H1 (cell line): ENCODE results near the gene MTMR6. TPM values are rescaled to one million over a fixed set of nuclear protein-coding genes. Genes with fewer than 3 reads are reported as not detected.

ENCODE experiments used
- CTCF ChIA-PET: fragments of 300-600 bp; sonication (Branson Sonifier 250); formaldehyde crosslinking; loops from one replicate; lab custom pipeline; 2021; ENCODE audit not compliant: partially characterized antibody; lab: Charles Lee
- POLR2A ChIA-PET: fragments of 300-600 bp; sonication (Branson Sonifier 250); formaldehyde crosslinking; loops from one replicate; lab custom pipeline; 2021; ENCODE audit warnings: inconsistent platforms; ENCODE audit not compliant: partially characterized antibody; lab: Charles Lee
- DNase-seq, 2 experiments: peaks; one replicate each; pipeline versions ENCODE4 v3.0.0 to v3.0.0-alpha.2; 2010 to 2022; ENCODE audit warnings: low spot score in 2 of 2, low read depth in 1 of 2, mixed read lengths in 1 of 2
- FAIRE-seq: peaks from 2 replicates; lab custom pipeline; 2011; peaks lifted over from hg19 to GRCh38; lab: Jason Lieb, UNC
- H2AFZ ChIP-seq: 2 replicates; pipeline ENCODE4 v1.8.1; 2012; ENCODE audit warnings: low read length, inconsistent platforms
- H2AK5ac ChIP-seq: 2 replicates; pipeline ENCODE4 v1.6.1; 2013; ENCODE audit warnings: low read depth, low read length
- H2BK120ac ChIP-seq: replicated peaks from 2 replicates; pipeline ENCODE3; 2013; ENCODE audit warnings: low read depth, low read length, inconsistent platforms
- H2BK12ac ChIP-seq: 2 replicates; pipeline ENCODE4 v1.6.1; 2013; ENCODE audit warnings: low read depth, low read length
- H2BK15ac ChIP-seq: 2 replicates; pipeline ENCODE4 v1.6.1; 2013; ENCODE audit warnings: low read length
- H2BK20ac ChIP-seq: 2 replicates; pipeline ENCODE4 v1.6.1; 2013; ENCODE audit warnings: low read length
- H2BK5ac ChIP-seq: 2 replicates; pipeline ENCODE4 v1.6.1; 2013; ENCODE audit warnings: low read depth, low read length
- H3K14ac ChIP-seq: 2 replicates; pipeline ENCODE4 v1.6.1; 2013; ENCODE audit warnings: inconsistent platforms; ENCODE audit not compliant: insufficient read length
- H3K18ac ChIP-seq: 2 replicates; pipeline ENCODE4 v1.6.1; 2013; ENCODE audit warnings: low read length; ENCODE audit errors: extremely low read depth
- H3K23ac ChIP-seq: 2 replicates; pipeline ENCODE4 v1.6.1; 2013; ENCODE audit warnings: inconsistent platforms; ENCODE audit not compliant: insufficient read length
- H3K23me2 ChIP-seq: 2 replicates; pipeline ENCODE4 v1.6.1; 2013; ENCODE audit warnings: low read depth, low read length
- H3K27ac ChIP-seq: 2 replicates; pipeline ENCODE4 v1.6.1; 2011; ENCODE audit warnings: low read depth, low read length, inconsistent platforms
- H3K27me3 ChIP-seq, 4 experiments: replicated peaks in 1 of 4; 1 replicate in 1 of 4; 2 replicates in 3 of 4; pipeline versions ENCODE4 v1.6.1 to v1.8.1; 2011 to 2013; ENCODE audit warnings: low read length in 3 of 4, mild to moderate bottlenecking in 3 of 4, inconsistent platforms in 2 of 4, mixed read lengths in 2 of 4, moderate library complexity in 1 of 4; ENCODE audit not compliant: control insufficient read depth in 3 of 4, insufficient read depth in 3 of 4; ENCODE audit errors: extremely low read depth in 1 of 4
- H3K36me3 ChIP-seq, 4 experiments: 2 replicates each; pipeline versions ENCODE4 v1.6.1 to v1.8.1; 2011 to 2013; ENCODE audit warnings: mild to moderate bottlenecking in 4 of 4, low read length in 3 of 4, moderate library complexity in 2 of 4, control low read depth in 1 of 4, inconsistent platforms in 1 of 4; ENCODE audit not compliant: insufficient read depth in 4 of 4, control insufficient read depth in 2 of 4
- H3K4ac ChIP-seq: replicated peaks from 2 replicates; pipeline ENCODE3; 2013; ENCODE audit warnings: low read length, low read depth, mixed read lengths, inconsistent platforms; ENCODE audit not compliant: insufficient read length
- H3K4me1 ChIP-seq, 4 experiments: replicated peaks in 1 of 4; 1 replicate in 1 of 4; 2 replicates in 3 of 4; pipeline versions ENCODE4 v1.6.1 to v1.8.1; 2011 to 2013; ENCODE audit warnings: low read length in 3 of 4, inconsistent platforms in 2 of 4, mixed read lengths in 1 of 4; ENCODE audit not compliant: insufficient read depth in 4 of 4, control insufficient read depth in 3 of 4
- H3K4me2 ChIP-seq, 2 experiments: 2 replicates each; pipeline versions ENCODE4 v1.6.1 to v1.8.1; 2011 to 2013; ENCODE audit warnings: low read depth in 2 of 2, low read length in 2 of 2, control low read depth in 1 of 2, inconsistent platforms in 1 of 2, mild to moderate bottlenecking in 1 of 2; ENCODE audit not compliant: insufficient read depth in 1 of 2
- H3K4me3 ChIP-seq, 4 experiments: fragments of 200-600, 300-600 bp in 1 of 4; sonication (generic), shearing (Covaris generic), sonication (Bioruptor Twin) in 1 of 4; 2 replicates each; pipeline versions ENCODE4 v1.5.1 to v1.8.1; 2011 to 2016; ENCODE audit warnings: low read length in 4 of 4, low read depth in 3 of 4, control low read depth in 2 of 4, inconsistent platforms in 2 of 4, mild to moderate bottlenecking in 2 of 4, mixed read lengths in 1 of 4, moderate library complexity in 1 of 4; ENCODE audit not compliant: insufficient read depth in 2 of 4; ENCODE audit errors: extremely low read depth in 1 of 4
- H3K56ac ChIP-seq: replicated peaks from 2 replicates; pipeline ENCODE3; 2013; ENCODE audit warnings: low read depth, mild to moderate bottlenecking, mixed read lengths, low read length, inconsistent platforms; ENCODE audit not compliant: insufficient read length
- H3K79me1 ChIP-seq: 2 replicates; pipeline ENCODE4 v1.6.1; 2013; ENCODE audit warnings: low read depth, low read length, control low read depth
- H3K79me2 ChIP-seq, 2 experiments: 2 replicates each; pipeline versions ENCODE4 v1.6.1 to v1.8.1; 2012 to 2013; ENCODE audit warnings: low read length in 2 of 2, mild to moderate bottlenecking in 2 of 2, inconsistent platforms in 1 of 2; ENCODE audit not compliant: insufficient read depth in 2 of 2, control insufficient read depth in 1 of 2
- H3K9ac ChIP-seq, 4 experiments: replicated peaks in 1 of 4; 1 replicate in 1 of 4; 2 replicates in 3 of 4; pipeline versions ENCODE4 v1.6.1 to v1.8.1; 2011 to 2013; ENCODE audit warnings: low read depth in 3 of 4, low read length in 3 of 4, control low read depth in 2 of 4, mild to moderate bottlenecking in 2 of 4, moderate library complexity in 2 of 4, inconsistent platforms in 1 of 4; ENCODE audit errors: extremely low read depth in 1 of 4
- H3K9me3 ChIP-seq, 2 experiments: 2 replicates each; pipeline versions ENCODE4 v1.6.1 to v1.8.1; 2012 to 2013; ENCODE audit warnings: mild to moderate bottlenecking in 2 of 2, moderate library complexity in 2 of 2, control low read depth in 1 of 2, inconsistent platforms in 1 of 2, low read depth in 1 of 2, low read length in 1 of 2, mixed read lengths in 1 of 2; ENCODE audit not compliant: insufficient read depth in 2 of 2
- H4K20me1 ChIP-seq, 2 experiments: replicated peaks in 1 of 2; 2 replicates each; pipeline versions ENCODE3 to v1.8.1; 2011 to 2013; ENCODE audit warnings: inconsistent platforms in 2 of 2, low read length in 2 of 2, mild to moderate bottlenecking in 1 of 2; ENCODE audit not compliant: insufficient read depth in 2 of 2, control insufficient read depth in 1 of 2
- H4K5ac ChIP-seq: 2 replicates; pipeline ENCODE4 v1.6.1; 2013; ENCODE audit warnings: low read length, low read depth, mixed read lengths, inconsistent platforms; ENCODE audit not compliant: insufficient read length
- H4K8ac ChIP-seq: 2 replicates; pipeline ENCODE4 v1.8.0; 2013; ENCODE audit warnings: mild to moderate bottlenecking, moderate library complexity, low read length, inconsistent platforms; ENCODE audit not compliant: insufficient read depth; ENCODE audit errors: extremely low read depth
- H4K91ac ChIP-seq: replicated peaks from 2 replicates; pipeline ENCODE3; 2013; ENCODE audit warnings: low read length, mixed read lengths, inconsistent platforms; ENCODE audit not compliant: insufficient read length
- ASH2L ChIP-seq: fragments of 200-600, 300-600 bp; sonication (generic); IDR thresholded peaks from one replicate; pipeline ENCODE4 v1.7.1; 2017; ENCODE audit warnings: low read length
- CTCF ChIP-seq, 3 experiments: IDR thresholded peaks; 1 replicate in 2 of 3; 2 replicates in 1 of 3; pipeline versions ENCODE4 v1.5.1 to v1.6.1; 2011; ENCODE audit warnings: low read length in 3 of 3, mild to moderate bottlenecking in 3 of 3, inconsistent platforms in 2 of 3, low read depth in 1 of 3, moderate library complexity in 1 of 3; ENCODE audit not compliant: insufficient read depth in 1 of 3; ENCODE audit errors: control extremely low read depth in 1 of 3
- RAD21 ChIP-seq, 2 experiments: IDR thresholded peaks in 1 of 2; conservative IDR thresholded peaks in 1 of 2; 2 replicates each; pipeline ENCODE4 v1.6.1; 2011; ENCODE audit warnings: low read depth in 2 of 2, low read length in 2 of 2, improper control_type of control experiment in 1 of 2, inconsistent platforms in 1 of 2, mild to moderate bottlenecking in 1 of 2, moderate library complexity in 1 of 2
- WGBS, 2 experiments: shearing (Covaris generic) in 1 of 2; methylation state at CpG; one replicate each; pipeline versions ENCODE4 v1.1.6 to v1.1.7; 2013 to 2015; ENCODE audit warnings: low lambda C conversion rate in 2 of 2, mixed read lengths in 2 of 2, inconsistent platforms in 1 of 2, low coverage in 1 of 2, missing lambda C conversion rate in 1 of 2; ENCODE audit not compliant: insufficient replicate concordance in 2 of 2, insufficient coverage in 1 of 2, insufficient read length in 1 of 2; ENCODE audit errors: extremely low coverage in 1 of 2, missing lambda C conversion rate in 1 of 2; 5-methylcytosine and 5-hydroxymethylcytosine counted together
- polyA plus RNA-seq, 7 experiments: library from polyadenylated mRNA; depleted of rRNA in 3 of 7; stranded (reverse) in 5 of 7; unstranded in 2 of 7; fragments of >200 nt in 5 of 7; fragments of 200-250 nt in 2 of 7; gene quantifications; 1 replicate in 5 of 7; 2 replicates in 1 of 7; 4 replicates in 1 of 7; pipeline versions ENCODE4 v1.2.1 to v1.2.3, GENCODE V29; 2011 to 2013; ENCODE audit warnings: missing spikeins in 2 of 7, mixed read lengths in 2 of 7
- total RNA-seq: library from RNA; stranded (reverse); fragmentation: NEBNext Ultra II Directional; extraction: Animal tissue kit (Norgen Biotek cat#: 25700); gene quantifications from 2 replicates; pipeline ENCODE4 v1.2.1, GENCODE V29; 2021

MTMR6 gene
- total and polyA plus RNA-seq, 2 of the 8 experiments (the other 6 are each of a cell fraction or from before 2014, with no cell fraction given) = 2.1 to 8.4 TPM

DNA sequence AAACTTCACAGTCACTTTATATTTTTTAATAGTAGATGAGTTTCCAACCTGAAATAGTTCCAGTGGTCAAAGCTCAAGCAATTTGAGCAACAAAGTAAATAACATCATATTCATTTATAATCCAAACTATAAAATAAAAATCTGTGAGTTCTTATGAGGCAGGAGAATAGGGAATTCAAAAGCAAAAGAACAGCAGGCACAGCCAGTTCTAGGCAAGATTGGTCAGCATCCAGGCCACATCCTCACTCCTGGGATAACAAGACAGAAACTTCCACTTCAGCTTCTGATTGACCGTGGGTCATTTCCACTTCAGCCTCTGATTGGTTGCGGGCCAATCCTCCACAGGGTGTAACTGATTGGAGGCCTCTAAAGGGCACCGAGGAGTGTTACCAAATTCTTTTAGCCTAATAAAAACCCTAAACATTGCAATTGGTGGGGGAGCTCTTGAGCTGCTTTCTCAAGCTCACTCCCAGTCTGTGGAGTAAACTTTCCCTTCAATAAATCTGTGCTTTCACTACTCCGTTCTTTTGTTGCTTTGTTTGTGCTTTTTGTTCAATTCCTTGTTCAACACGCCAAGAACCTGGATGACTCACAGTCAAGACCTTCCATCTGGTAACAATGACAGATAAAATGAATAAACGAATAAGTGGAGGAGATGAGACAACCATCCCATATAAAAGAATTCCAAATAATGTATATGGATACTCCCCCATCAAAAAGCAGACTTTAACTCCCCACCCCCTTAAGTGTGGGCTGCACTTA, 72.6 kb downstream of the MTMR6 start:
- CTCF ChIA-PET = interaction anchor here (0.8 to 2.6 kb wide), 5 partner anchors 8 to 217 kb away, joined by 3 to 16 read pairs (median 3); no protein-coding TSS in a partner anchor

More for the DNA sequence above, 72.6 kb downstream of the MTMR6 start:
- Histone ChIP-seq H3K4ac (no peak overlapping the region), H4K8ac (no peak overlapping the region), H2BK15ac (no peak overlapping the region), H3K4me3 (no peak overlapping the region), H2BK12ac (no peak overlapping the region), H3K79me2 (no peaks in the 10 kb centered on the region), H3K27ac (no peak overlapping the region), H3K4me2 (no peak overlapping the region), H3K36me3 (no peaks in the 10 kb centered on the region), H3K56ac (no peak overlapping the region), H3K27me3 (no peaks in the 10 kb centered on the region), H2AK5ac (no peak overlapping the region), H3K79me1 (no peaks in the 10 kb centered on the region), H3K23ac (no peak overlapping the region), H3K4me1 (peaks cover 0 to 6% (median 4%) of the 10 kb centered on the region in 4 experiments; a peak in 2 of 7 replicates), H3K9me3 (no peaks in the 10 kb centered on the region), H3K18ac (no peak overlapping the region), H2AFZ (peak overlapping the region; percentile 48; the same call in 1 of the 2 replicates), H4K91ac (no peak overlapping the region), H3K23me2 (no peaks in the 10 kb centered on the region; the same call in 1 of the 2 replicates), H2BK120ac (no peak overlapping the region), H3K14ac (no peak overlapping the region), H4K5ac (no peak overlapping the region), H3K9ac (no peak overlapping the region), H4K20me1 (no peaks in the 10 kb centered on the region), H2BK20ac (no peak overlapping the region), H2BK5ac (no peak overlapping the region)
- FAIRE-seq (no peak), DNase-seq (no peak)
- 83% methylated on average over 6 of the region's 6 CpGs; no CpG with 5 or more reads in 1 of the 2 experiments for WGBS, 2 experiments
- no peak for TF ChIP-seq ASH2L
- TF ChIP-seq CTCF (IDR thresholded peaks at IDR 0.05; ENCODE audit: control extremely low read depth in 1 of 3, insufficient read depth in 1 of 3, low read depth in 1 of 3, low read length in 3 of 3) = peak in 2 of 3 experiments; percentile 12 to 23; a peak in 2 of 4 replicates
- TF ChIP-seq RAD21 (IDR thresholded peaks at IDR 0.05 in 1 of 2, conservative IDR thresholded peaks at IDR 0.05 in 1 of 2; ENCODE audit: low read depth in 2 of 2, low read length in 2 of 2) = 0 out of 4 replicates have a peak, but pooled peaks of 1 of the 2 experiments have one; percentile 13
- POLR2A ChIA-PET = no interaction called here
